Inflammatory macrophage treated with lipopolysaccharide for 4 hours (primary cell): ENCODE measurements around the gene SYPL2.
"Not testable (repeated sequence)": the region's sequence is repeated elsewhere in the genome, so short reads cannot be mapped to it uniquely, and the experiment has no call there.

Source experiments
- DNase-seq: peaks from one replicate; pipeline ENCODE4 v3.0.0-alpha.2; 2020

Gene SYPL2

DNA sequence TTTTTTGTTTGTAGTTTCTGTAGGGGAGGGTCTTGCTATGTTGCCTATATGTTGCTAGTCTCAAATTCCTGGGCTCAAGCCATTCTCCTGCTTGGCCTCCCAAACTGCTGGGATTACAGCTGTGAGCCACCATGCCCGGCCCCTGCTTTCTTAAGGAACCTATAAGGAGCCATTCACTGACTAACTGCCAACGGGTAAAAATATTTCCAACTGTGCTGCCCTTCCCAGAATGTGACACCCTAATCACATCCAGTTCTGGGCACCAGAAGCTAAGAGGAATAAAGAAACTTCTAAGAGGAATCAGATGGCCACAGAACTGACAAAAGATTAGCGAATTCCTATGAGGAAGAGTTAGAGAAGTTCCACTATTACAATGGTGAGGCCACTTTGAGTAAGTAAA, 6.4 kb downstream of the SYPL2 start:
- DNase-seq = no peak

DNA sequence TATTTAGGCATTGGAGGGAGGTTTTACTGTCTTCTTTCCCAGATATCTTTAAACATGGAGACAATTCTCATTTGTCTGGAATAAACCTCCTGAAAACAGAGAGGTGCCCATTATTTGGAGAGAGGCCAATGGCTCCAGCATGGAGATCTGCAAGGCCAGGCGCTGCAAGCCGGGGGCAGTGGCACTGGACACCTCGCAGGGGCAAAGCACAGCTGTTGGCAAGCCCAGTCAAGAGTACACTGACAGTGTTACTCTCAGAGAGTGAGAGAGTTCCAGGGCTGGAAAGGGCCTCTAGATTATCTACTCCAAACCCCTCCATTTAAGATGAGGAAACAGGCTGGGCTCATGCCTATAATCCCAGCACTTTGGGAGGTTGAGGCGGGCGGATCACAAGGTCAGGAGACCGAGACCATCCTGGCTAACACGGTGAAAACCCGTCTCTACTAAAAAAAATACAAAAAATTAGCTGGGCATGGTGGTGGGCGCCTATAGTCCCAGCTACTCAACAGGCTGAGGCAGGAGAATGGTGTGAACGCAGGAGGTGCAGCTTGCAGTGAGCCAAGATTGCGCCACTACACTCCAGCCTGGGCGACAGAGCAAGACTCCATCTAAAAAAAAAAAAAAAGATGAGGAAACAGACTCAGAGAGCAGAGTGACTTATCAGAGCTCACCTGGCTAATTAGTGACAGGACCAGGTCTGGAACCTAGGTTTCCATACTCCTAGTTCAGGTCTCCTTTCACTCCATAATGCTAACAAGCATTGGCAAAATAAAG, 7.1 kb downstream of the SYPL2 start:
- DNase-seq = not testable (repeated sequence)

DNA sequence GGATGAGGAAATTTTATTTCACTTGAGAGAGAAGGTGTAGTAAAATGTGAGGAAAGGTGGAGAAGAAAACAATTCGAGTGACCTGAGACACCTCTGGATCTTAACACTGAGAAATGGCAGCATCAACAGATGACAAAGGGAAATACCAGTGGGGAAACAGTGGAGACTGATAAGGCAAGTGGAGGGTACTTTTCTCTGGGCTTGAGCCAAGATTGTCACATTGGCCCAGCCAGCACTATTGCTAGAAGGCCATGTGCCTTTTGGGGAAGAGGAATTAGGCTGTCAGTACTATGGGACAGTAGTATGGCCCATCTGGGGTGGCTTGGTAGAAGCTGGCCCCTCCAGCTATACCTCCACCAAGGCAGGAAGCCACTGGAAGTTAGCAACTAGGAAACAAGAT, 8.4 kb downstream of the SYPL2 start:
- DNase-seq = no peak

DNA sequence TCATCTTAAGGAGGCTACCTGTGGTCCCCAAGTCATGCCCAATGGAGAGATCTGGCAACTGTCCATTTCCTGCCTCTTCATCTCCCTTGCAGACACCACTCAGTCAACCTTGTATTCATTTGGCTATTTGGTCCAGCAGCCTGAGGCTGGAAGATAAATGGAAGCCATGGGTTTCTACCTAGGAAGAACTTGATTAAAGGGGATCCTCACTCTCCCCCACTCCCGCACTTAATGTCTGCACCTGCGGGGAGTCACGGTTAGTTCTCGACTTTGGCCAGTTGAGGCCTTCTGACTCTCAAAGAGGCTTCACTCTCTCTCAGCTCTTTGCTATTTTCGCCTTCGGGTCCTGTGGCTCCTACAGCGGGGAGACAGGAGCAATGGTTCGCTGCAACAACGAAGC, 8.9 kb downstream of the SYPL2 start:
- no peak for DNase-seq

DNA sequence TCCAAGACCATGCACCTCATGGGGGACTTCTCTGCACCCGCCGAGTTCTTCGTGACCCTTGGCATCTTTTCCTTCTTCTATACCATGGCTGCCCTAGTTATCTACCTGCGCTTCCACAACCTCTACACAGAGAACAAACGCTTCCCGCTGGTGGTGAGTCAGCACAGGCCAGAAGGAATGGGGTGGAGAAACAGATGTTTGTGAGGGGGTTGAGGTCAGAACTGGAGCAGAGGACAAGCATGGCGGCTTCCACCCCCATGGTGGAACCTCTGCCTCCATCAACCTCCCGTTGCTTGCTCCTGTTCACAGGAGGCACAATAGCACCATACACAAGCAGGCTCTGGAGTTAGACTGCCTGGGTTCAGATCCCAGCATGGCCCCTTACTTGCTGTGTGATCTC, 10.5 kb downstream of the SYPL2 start:
- no peak for DNase-seq

DNA sequence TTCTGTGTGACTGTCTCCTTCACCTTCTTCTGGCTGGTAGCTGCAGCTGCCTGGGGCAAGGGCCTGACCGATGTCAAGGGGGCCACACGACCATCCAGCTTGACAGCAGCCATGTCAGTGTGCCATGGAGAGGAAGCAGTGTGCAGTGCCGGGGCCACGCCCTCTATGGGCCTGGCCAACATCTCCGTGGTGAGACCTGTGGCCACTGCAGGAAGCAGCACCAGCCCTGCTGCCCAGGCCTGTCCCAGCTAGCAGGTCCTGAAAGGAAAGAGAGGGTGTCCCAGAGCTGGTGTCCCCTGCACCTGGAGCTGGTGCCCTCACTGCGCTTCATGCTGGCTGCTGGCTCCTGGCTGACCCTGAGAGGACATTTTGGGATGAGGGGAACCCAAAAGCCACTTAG, 11.5 kb downstream of the SYPL2 start:
- DNase-seq = no peak

DNA sequence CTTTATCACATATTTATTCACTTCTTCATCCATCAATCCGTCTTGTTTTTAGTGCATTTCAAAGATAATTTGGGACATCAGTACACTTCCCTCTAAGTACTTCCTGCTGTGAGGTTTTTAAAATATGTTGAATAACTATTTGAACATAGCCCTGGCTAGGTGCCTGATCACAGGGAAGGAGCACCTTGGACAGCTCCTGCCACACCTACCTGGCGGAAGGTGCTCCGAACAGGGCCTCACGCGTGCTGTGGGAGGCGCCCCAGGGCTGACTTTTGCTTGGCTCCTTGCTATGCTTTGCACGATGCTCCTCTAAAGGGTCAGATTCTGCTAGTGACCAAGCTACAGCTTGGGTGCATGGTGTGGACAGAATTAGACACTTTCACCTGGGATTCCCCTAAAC, 12.5 kb downstream of the SYPL2 start:
- DNase-seq = no peak

DNA sequence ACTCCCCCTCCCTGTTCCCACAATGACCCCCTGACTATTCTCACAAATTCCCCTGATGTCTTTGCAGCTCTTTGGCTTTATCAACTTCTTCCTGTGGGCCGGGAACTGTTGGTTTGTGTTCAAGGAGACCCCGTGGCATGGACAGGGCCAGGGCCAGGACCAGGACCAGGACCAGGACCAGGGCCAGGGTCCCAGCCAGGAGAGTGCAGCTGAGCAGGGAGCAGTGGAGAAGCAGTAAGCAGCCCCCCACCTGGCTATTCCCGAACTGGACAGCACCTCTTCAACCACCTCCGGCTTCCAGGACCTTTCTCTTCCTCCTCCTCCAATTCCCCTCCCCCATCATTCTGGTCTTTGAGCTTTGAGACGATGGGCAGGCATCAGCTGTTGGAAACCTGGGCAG, 13.0 kb downstream of the SYPL2 start:
- DNase-seq = no peak

DNA sequence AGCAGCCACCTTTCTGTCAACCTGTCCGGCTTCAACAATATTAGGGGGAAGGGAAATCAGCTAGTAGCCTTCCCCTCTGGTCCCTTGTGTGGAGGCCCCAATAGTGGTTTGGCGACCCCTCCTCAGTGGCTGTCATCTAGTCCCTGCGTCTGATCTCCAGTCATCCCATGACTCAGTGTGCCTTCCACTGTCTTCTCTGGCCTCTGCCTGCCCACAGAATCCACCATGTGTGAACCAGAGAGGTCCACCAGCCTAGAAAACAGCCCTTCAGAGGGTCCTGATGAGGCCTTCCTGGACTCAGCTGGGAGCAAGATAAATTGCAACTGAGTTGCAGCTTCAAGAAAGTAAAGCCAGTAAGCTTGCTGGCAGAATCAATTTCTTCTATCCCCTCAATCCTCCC, 13.6 kb downstream of the SYPL2 start:
- no peak for DNase-seq

DNA sequence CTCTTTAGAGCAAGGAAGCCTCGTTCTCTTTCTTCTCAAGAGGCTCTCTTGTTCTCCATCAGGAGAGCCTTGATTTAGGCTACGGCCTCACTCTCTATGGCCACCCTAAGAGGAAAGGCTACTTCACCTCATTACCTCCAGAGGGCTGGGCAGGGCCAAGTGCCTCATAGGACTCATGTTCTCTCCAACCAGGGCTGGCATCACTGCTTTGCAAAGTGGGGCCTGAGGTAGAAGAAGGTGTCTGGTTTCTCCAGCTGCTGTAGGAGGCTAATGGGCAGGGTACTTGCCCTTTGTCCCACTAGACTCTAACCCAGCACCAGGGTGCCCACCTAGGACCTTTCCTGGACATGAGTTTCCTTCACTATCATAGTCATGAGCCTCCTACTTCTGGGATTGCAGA, 15.3 kb downstream of the SYPL2 start:
- DNase-seq = no peak

DNA sequence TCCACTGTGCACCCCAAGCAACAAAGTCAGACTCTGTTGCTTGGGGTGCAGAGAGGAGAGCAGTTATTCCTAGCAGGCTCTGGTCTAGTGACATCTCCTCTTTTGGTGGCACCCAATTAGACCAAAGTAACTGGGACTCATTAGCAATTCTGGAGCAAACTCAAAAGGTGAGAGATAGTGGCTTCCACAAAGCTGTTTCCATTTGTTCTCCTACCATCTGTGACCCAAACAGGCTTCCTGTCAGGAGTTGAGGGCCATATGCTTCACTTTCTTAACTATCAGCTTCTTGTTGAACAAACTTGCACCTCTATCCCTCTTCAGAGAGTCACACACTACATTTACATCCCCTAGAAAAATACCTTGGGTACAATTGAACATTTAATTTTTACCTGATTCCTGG, 15.9 kb downstream of the SYPL2 start:
- no peak for DNase-seq

DNA sequence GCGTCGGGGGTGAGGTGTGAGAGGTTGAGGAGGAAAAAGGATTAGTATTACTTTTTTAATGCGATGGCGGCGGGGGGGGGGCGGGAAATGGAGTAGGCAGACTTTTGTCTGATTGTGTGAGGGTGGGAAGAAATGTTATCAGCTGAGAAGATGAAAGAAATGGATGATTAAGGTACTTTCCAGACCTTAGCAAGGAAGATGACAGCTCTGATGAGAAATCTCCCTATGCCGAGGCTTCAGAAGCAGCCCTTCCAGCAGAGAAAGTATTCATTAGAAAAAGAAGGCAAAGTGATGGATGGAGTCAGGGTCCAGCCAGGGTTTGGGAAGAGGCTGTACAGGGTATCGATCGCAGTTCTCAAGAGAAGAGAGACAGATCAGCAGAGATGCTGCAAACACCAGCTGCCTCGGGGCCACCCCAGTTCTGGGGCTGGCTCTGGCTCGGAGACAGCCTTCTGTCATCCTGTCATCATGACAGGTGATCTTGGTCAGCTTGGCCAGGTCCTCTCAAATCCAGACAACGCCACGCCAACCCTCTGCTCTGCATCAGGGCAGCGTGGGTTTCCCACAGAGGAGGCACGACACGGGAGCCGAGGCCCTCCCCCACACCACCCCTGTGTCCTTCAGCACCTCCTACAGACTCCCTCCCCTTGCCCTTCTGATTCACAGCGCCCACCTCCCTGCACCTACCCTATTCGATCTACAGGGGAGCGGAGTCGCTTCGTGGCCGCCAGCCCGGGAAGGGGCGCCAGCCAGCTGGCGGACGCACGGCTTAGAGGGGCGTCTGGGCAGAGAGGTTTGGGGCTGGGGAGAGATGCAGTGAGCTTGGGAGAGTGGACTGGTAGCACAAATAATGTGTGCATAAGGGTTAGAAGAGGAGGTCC, 16.7 kb downstream of the SYPL2 start:
- DNase-seq = no peak

DNA sequence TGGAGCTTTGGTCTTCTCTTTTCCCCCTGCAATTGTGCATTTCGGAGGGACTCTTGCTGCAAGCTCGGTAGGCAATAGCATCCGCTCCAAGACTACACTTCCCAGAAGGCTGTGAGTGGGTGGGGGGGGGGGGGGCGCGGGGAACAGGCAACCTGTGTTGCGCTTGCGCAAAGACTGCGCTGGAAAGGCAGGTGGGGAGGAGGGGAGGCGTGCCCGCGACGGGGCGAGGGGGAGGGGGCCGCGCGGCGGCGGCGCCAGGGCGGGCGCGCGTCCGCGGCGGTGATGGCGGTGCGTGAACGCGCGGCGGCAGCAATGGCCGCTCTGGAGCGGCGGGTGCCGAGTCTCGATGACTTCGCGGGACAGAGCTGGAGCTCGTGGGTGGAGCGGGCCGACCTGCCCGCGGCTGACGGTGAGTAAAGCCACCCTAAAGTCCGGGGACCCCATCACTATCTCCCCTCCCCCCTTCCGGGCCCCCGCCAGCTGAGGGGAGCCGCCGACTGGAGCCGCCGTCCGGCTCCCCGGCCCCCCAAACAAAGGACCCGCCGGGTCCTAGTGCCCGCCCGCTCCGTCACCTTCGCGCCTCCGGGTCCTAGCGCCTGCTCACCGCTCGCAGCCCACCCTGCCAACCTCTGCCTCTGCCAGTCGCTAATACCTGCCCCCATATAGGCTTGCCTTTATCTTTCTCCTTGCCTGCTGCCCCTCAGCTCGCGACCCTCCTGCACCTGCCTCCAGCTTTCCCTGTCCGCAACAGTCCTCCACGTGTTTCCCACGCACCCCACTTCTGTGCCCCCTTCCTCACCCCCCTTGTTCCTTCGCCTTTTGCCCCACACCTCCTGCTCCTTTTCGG, 17.5 kb downstream of the SYPL2 start, which contains the start of gene ATXN7L2:
ATXN7L2 (plus strand) TSS at position 234 of the 847 bp plus-strand sequence; CDS start at position 283, 49 bp downstream.
- DNase-seq = peak; percentile 83

DNA sequence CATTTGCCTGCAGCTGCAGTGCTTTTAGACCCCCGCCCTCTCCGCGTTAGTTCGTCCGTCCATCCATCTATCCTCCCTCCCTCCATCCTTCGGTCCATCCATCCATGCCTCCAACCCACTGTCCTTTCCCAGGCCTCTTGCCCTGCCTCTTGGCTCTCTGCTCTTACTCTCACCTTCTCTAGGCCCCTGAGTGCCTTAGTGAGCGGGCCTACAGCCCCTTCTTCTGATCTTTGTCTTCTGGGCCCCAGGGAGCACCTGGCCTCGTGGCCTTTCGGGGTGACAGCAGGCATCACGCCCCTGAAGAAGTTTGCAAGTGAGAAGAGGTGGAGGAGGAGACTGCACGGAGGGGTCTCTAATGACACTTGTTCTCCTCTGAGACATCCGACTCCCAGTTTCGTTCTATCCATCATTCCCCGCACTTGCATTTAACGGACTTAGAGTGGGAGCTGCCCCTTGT, 18.2 kb downstream of the SYPL2 start:
- no peak for DNase-seq

DNA sequence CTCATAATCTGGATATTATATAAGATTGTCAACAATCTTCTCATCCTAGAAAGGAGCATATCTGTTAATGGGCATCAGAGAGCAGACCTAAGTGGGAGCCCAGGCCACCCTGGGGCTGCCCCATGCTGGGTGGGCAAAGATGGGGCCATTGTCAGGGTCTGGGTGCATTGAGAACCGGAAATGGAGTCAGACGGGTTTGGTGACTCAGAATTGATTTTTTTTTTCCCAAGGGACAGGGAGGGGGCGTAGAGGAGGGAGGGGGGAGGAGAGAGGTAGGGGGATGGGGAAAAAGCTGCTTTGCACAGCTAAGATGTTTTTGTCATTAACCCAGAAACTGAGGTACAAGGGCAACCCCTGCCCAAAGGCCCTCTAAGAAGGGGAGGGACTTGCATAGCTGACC, 18.7 kb downstream of the SYPL2 start:
- DNase-seq = no peak

DNA sequence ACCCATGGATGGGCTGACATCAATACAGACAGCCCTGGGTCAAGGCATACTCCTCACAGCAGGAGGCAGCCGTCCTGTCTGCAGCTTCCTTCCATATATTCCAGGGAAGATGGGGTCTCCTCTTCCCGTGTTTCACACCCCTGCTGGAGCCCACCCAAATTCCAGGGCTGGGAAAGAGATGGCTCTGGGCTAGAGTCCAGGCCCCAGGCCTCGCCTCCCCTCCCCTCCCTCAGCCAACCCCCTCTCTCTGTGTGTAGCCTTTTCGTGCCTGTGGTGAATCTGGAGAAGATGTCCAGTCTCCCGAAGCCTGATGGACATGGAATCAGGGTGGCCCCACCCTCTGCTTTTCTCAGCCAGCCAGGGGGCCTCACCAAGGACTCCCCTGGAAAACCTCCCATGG, 20.9 kb downstream of the SYPL2 start:
- DNase-seq = no peak

DNA sequence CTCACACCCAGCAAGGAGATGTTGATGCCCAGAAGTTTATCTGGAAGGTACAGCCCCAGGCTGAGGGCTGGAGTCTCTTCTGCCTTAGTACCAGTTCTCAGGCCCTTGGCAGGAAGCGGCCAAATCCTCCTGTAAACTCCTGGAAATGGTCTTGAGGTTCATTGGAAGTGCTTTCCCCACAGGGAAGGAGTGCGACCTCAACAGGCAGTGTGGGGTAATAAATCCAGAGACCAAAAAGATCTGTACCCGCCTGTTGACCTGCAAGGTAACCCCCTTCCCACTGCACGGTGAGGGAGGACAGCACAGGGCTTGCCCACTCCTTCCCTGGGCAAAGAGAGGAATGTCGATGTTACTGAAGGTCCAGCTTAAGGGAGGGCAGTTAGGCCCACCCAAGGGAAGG, 21.9 kb downstream of the SYPL2 start:
- DNase-seq = no peak

DNA sequence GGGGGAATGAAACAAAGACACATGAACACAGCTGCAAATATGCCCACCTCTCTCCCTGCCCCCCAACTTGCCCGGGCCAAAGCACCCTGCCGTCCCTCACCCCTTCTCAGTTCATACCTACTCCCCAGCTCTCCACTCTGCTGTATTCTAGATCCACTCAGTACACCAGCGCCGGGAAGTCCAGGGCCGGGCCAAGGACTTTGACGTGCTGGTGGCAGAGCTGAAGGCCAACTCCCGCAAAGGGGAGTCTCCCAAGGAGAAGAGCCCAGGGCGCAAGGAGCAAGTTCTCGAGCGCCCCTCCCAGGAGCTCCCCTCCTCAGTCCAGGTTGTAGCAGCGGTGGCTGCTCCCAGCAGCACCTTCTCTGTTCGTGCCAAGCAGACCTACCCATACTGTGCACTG, 22.4 kb downstream of the SYPL2 start:
- no peak for DNase-seq

DNA sequence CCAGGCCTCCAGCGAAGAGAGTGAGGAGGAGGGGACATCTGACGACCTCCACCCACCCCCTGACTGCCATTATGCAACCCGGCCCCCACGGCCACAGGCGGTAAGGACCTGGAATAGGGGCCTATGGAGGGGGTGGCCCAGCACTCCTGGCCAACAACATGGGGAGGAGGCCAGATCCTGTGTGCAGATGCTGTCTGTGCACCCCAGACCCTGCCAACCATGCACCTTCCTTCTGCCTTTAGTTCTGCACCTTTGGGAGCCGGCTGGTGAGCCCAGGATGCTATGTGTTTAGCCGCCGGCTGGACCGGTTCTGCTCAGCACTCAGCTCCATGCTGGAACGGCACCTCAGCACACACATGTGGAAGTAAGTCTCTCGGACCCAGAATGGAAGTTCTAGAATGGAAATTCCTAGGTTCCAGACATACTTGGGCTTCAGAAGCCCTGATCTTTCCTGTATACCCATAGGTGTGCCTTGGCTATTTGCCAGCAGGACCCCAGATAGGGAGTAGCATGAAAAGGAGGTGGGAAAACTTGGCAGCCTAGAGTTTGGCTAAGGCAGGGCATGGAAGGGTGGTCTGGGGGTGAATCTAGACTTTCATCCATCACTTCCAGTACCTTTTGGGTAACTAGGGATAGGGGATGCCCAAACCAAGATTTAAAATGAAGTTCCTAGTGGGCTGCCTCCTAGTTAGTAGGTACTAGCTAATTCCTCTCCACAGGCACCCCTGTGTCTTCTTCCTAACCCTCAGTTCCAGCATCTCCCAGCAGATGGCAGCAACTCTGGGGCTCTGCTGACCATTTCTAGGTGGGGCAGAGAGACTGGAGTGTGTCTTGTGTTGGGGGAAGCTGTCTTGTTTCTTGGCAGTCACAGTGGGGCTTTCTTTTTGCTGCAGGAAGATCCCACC, 23.9 kb downstream of the SYPL2 start:
- DNase-seq = peak; percentile 72

DNA sequence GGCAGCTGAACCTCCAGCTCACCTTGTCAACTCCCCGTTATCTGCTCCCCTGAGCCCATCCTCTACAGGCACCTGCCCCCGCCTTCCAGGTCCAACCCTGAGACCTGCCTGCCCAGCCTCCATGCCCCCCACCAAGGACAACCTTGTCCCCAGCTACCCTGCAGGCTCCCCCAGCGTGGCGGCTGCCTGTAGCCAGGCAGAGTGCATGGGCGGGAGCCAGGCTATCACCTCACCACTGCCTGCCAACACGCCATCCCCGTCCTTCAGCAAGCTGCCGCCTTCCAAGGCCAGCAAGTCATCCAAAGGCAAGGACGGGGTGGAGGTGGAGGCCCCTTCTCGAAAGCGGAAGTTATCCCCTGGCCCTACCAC, 24.6 kb downstream of the SYPL2 start:
- DNase-seq = no peak

DNA sequence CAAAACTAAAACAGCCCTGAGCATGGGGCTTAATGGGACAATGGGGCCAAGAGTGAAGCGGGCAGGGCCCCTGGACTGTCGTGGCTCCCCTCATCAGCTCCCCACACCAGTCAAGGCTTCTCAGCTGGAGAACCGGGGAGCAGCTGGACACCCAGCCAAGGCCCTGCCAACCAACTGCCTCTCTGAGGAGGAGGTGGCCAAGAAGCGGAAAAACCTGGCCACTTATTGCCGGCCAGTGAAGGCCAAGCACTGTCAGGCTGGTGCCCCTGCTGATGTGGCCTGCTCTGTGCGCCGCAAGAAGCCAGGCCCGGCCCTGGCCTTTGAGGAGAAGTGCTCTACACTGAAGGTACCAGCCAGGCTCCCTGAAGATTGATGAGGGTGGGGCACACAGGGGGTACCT, 25.0 kb downstream of the SYPL2 start:
- no peak for DNase-seq

DNA sequence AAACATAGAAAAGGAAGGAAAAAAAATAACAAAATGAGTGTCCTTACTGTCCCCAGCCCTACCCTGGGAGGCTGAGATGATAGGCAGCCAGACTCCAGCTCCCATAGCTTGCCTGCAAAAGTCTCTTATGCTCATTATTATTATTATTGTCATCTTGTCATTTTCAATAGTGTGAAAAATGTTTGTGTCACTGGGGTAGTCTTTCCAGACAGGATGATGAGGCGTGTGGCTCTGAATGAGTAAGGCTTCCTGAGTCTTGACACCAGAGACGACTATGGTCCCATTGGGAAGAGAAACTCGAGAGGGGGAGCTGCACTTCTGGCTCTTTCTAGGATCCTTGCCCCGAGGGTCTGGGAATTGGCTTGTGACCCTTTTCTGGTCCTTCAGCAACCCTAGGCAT, 26.4 kb downstream of the SYPL2 start:
- no peak for DNase-seq
